ENCODE results near the gene FCGBP.
"Not testable (repeated sequence)": the region's sequence is repeated elsewhere in the genome, so short reads cannot be mapped to it uniquely, and the experiment has no call there.

Gene FCGBP

GRCh38 chr19:39967561-39967960 lies 33.1 kb upstream of the FCGBP start:
- DNase-seq = no peak
- Histone ChIP-seq H3K27ac (no peak overlapping the region), H3K27me3 (replicated peaks) (no peaks in the 10 kb centered on the region), H3K4me3 (ENCODE audit: low read depth, low read length) (no peak overlapping the region), H3K36me3 (replicated peaks) (peaks cover 5% of the 10 kb centered on the region)
- TF ChIP-seq, protein P1, sequence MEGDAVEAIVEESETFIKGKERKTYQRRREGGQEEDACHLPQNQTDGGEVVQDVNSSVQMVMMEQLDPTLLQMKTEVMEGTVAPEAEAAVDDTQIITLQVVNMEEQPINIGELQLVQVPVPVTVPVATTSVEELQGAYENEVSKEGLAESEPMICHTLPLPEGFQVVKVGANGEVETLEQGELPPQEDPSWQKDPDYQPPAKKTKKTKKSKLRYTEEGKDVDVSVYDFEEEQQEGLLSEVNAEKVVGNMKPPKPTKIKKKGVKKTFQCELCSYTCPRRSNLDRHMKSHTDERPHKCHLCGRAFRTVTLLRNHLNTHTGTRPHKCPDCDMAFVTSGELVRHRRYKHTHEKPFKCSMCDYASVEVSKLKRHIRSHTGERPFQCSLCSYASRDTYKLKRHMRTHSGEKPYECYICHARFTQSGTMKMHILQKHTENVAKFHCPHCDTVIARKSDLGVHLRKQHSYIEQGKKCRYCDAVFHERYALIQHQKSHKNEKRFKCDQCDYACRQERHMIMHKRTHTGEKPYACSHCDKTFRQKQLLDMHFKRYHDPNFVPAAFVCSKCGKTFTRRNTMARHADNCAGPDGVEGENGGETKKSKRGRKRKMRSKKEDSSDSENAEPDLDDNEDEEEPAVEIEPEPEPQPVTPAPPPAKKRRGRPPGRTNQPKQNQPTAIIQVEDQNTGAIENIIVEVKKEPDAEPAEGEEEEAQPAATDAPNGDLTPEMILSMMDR (IDR thresholded peaks at IDR 0.05; ENCODE audit: low read depth, low read length, missing control alignments) = no peak
- in situ Hi-C loops (cut with HindIII; ENCODE audit: low pct_ligation_motif_present, low sequenced_read_pairs) = no loop called here

- Histone ChIP-seq H3K36me3 (replicated peaks) (no peaks in the 10 kb centered on the region), H3K27me3 (replicated peaks) (no peaks in the 10 kb centered on the region), H3K27ac (no peak overlapping the region), H3K4me3 (ENCODE audit: low read depth, low read length) (no peak overlapping the region)
- TF ChIP-seq, protein P1 (IDR thresholded peaks at IDR 0.05; ENCODE audit: low read depth, low read length, missing control alignments) = no peak
- in situ Hi-C loops (cut with HindIII; ENCODE audit: low pct_ligation_motif_present, low sequenced_read_pairs) = no loop called here
- DNase-seq = no peak
These were observed 32.2 kb upstream of the FCGBP start for GRCh38 chr19:39966617-39967016.

GRCh38 chr19:39963898-39964297 lies 29.5 kb upstream of the FCGBP start:
- no peak for DNase-seq
- H3K4me3 ChIP-seq (ENCODE audit: low read depth, low read length) = no peak overlapping the region
- no peaks in the 10 kb centered on the region for H3K36me3 ChIP-seq (replicated peaks)
- no peaks in the 10 kb centered on the region for H3K27me3 ChIP-seq (replicated peaks)
- H3K27ac ChIP-seq = no peak overlapping the region
- in situ Hi-C loops (cut with HindIII; ENCODE audit: low pct_ligation_motif_present, low sequenced_read_pairs) = no loop called here
- TF ChIP-seq, protein P1 (IDR thresholded peaks at IDR 0.05; ENCODE audit: low read depth, low read length, missing control alignments) = no peak

- DNase-seq; in situ Hi-C loops (cut with HindIII; ENCODE audit: low pct_ligation_motif_present, low sequenced_read_pairs); H3K27me3 ChIP-seq (replicated peaks); H3K4me3 ChIP-seq (ENCODE audit: low read depth, low read length); H3K27ac ChIP-seq; H3K36me3 ChIP-seq (replicated peaks): not testable (repeated sequence)
These were observed 25.0 kb upstream of the FCGBP start for GRCh38 chr19:39959407-39959806.

GRCh38 chr19:39958942-39959341 lies 24.5 kb upstream of the FCGBP start:
- DNase-seq; H3K27ac ChIP-seq; H3K27me3 ChIP-seq (replicated peaks); H3K4me3 ChIP-seq (ENCODE audit: low read depth, low read length); H3K36me3 ChIP-seq (replicated peaks); in situ Hi-C loops (cut with HindIII; ENCODE audit: low pct_ligation_motif_present, low sequenced_read_pairs): not testable (repeated sequence)

GRCh38 chr19:39957886-39958285 lies 23.5 kb upstream of the FCGBP start:
- H3K27ac ChIP-seq; H3K36me3 ChIP-seq (replicated peaks); in situ Hi-C loops (cut with HindIII; ENCODE audit: low pct_ligation_motif_present, low sequenced_read_pairs); DNase-seq; H3K27me3 ChIP-seq (replicated peaks); H3K4me3 ChIP-seq (ENCODE audit: low read depth, low read length): not testable (repeated sequence)

GRCh38 chr19:39953915-39954314 lies 19.5 kb upstream of the FCGBP start:
- TF ChIP-seq, protein P1 (IDR thresholded peaks at IDR 0.05; ENCODE audit: low read depth, low read length, missing control alignments) = no peak
- DNase-seq = no peak
- Histone ChIP-seq H3K27ac (no peak overlapping the region), H3K36me3 (replicated peaks) (no peaks in the 10 kb centered on the region), H3K27me3 (replicated peaks) (no peaks in the 10 kb centered on the region), H3K4me3 (ENCODE audit: low read depth, low read length) (no peak overlapping the region)
- in situ Hi-C loops (cut with HindIII; ENCODE audit: low pct_ligation_motif_present, low sequenced_read_pairs) = no loop called here

All from brain microvascular endothelial cell (primary cell).